GM19239 (cell line): Measurements from ENCODE around the gene SAMD4A.
A peak's percentile ranks its signal among the peaks of the same experiment; 100 is the strongest.

Source experiments
- DNase-seq: peaks from one replicate; pipeline ENCODE4 v3.0.0; 2011; ENCODE audit warnings: low spot score; ENCODE audit not compliant: insufficient read length
- FAIRE-seq: peaks from 2 replicates; lab custom pipeline; 2011; peaks lifted over from hg19 to GRCh38; lab: Jason Lieb, UNC

Gene SAMD4A

GRCh38 chr14:54627219-54627539 lies 60.3 kb downstream of the SAMD4A start:
- DNase-seq (no peak), FAIRE-seq (no peak)

- DNase-seq (peak; percentile 38), FAIRE-seq (peak; percentile 94)
These were observed 60.8 kb downstream of the SAMD4A start for GRCh38 chr14:54627540-54628363.

- no peak for DNase-seq
- no peak for FAIRE-seq
These were observed 62.3 kb downstream of the SAMD4A start for GRCh38 chr14:54629183-54629582.

- no peak for DNase-seq
These were observed 62.9 kb downstream of the SAMD4A start for GRCh38 chr14:54629635-54630360.

GRCh38 chr14:54631016-54631415 lies 64.1 kb downstream of the SAMD4A start:
- no peak for FAIRE-seq
- DNase-seq: no peak

More at GRCh38 chr14:54629635-54630360, 62.9 kb downstream of the SAMD4A start:
- no peak for FAIRE-seq

- FAIRE-seq (no peak), DNase-seq (no peak)
These were observed 65.5 kb downstream of the SAMD4A start for GRCh38 chr14:54632452-54632851.

GRCh38 chr14:54633076-54633475 lies 66.1 kb downstream of the SAMD4A start:
- FAIRE-seq: no peak
- no peak for DNase-seq

GRCh38 chr14:54637270-54638134 lies 70.6 kb downstream of the SAMD4A start:
- FAIRE-seq: no peak
- DNase-seq: no peak

- no peak for FAIRE-seq
- no peak for DNase-seq
These were observed 71.2 kb downstream of the SAMD4A start for GRCh38 chr14:54638135-54638446.

- FAIRE-seq: no peak
- DNase-seq: no peak
These were observed 72.7 kb downstream of the SAMD4A start for GRCh38 chr14:54639611-54640010.

GRCh38 chr14:54640506-54640905 lies 73.6 kb downstream of the SAMD4A start:
- DNase-seq (no peak), FAIRE-seq (no peak)

GRCh38 chr14:54642121-54642520 lies 75.2 kb downstream of the SAMD4A start:
- no peak for FAIRE-seq

GRCh38 chr14:54642801-54643695 lies 76.1 kb downstream of the SAMD4A start:
- DNase-seq: no peak
- FAIRE-seq: no peak

More at GRCh38 chr14:54642121-54642520, 75.2 kb downstream of the SAMD4A start:
- DNase-seq: no peak

- DNase-seq (no peak), FAIRE-seq (no peak)
These were observed 76.8 kb downstream of the SAMD4A start for GRCh38 chr14:54643696-54644176.

- DNase-seq (no peak), FAIRE-seq (no peak)
These were observed 78.7 kb downstream of the SAMD4A start for GRCh38 chr14:54645639-54646038.

GRCh38 chr14:54646626-54647025 lies 79.7 kb downstream of the SAMD4A start:
- DNase-seq: no peak
- FAIRE-seq: no peak

- DNase-seq: no peak
- no peak for FAIRE-seq
These were observed 80.5 kb downstream of the SAMD4A start for GRCh38 chr14:54647378-54647777.

- FAIRE-seq (no peak), DNase-seq (no peak)
These were observed 82.1 kb downstream of the SAMD4A start for GRCh38 chr14:54649056-54649455.

- no peak for FAIRE-seq
- DNase-seq: no peak
These were observed 83.5 kb downstream of the SAMD4A start for GRCh38 chr14:54650331-54650958.
